RWPE2 (cell line): Measurements from ENCODE around the gene KAT8.

Source experiments
- ATAC-seq: fragments of 200-7000 bp; cut with Tn5 transposase; 3 replicates; pipeline ENCODE4 v1.9.1; 2021; ENCODE audit warnings: low read depth
- DNase-seq: peaks from one replicate; pipeline ENCODE4 v3.0.0-alpha.2; 2020; ENCODE audit warnings: low spot score
- H3K27ac ChIP-seq: fragments of 450-650 bp; 2 replicates; pipeline ENCODE4 v1.5.1; 2017; ENCODE audit warnings: mild to moderate bottlenecking; ENCODE audit not compliant: poor library complexity, severe bottlenecking
- H3K27me3 ChIP-seq: fragments of 250-450 bp; sonication (Bioruptor Pico); 2 replicates; pipeline ENCODE4 v1.5.1; 2021; ENCODE audit warnings: mild to moderate bottlenecking, moderate library complexity; ENCODE audit not compliant: insufficient read depth, poor library complexity, severe bottlenecking
- H3K36me3 ChIP-seq: fragments of 250-450 bp; sonication (Bioruptor Pico); 2 replicates; pipeline ENCODE4 v1.5.1; 2020; ENCODE audit warnings: low read depth, mild to moderate bottlenecking, moderate library complexity
- H3K4me1 ChIP-seq: fragments of 250-450 bp; sonication (Bioruptor Pico); 2 replicates; pipeline ENCODE4 v1.5.1; 2021; ENCODE audit warnings: mild to moderate bottlenecking, moderate library complexity; ENCODE audit not compliant: insufficient read depth, poor library complexity, severe bottlenecking
- H3K4me3 ChIP-seq: fragments of 250-450 bp; sonication (Bioruptor Pico); 2 replicates; pipeline ENCODE4 v1.5.1; 2021; ENCODE audit warnings: mild to moderate bottlenecking, moderate library complexity; ENCODE audit not compliant: severe bottlenecking
- H3K9me3 ChIP-seq: fragments of 250-450 bp; sonication (Bioruptor Pico); 2 replicates; pipeline ENCODE4 v1.5.1; 2021; ENCODE audit warnings: mild to moderate bottlenecking, moderate library complexity; ENCODE audit not compliant: severe bottlenecking
- TF ChIP-seq, protein P1 (sequence below): fragments of 450-650 bp; IDR thresholded peaks from one replicate; pipeline ENCODE4 v1.5.1; 2017; ENCODE audit warnings: mild to moderate bottlenecking, moderate library complexity; ENCODE audit not compliant: poor library complexity, severe bottlenecking

The KAT8 gene

DNA sequence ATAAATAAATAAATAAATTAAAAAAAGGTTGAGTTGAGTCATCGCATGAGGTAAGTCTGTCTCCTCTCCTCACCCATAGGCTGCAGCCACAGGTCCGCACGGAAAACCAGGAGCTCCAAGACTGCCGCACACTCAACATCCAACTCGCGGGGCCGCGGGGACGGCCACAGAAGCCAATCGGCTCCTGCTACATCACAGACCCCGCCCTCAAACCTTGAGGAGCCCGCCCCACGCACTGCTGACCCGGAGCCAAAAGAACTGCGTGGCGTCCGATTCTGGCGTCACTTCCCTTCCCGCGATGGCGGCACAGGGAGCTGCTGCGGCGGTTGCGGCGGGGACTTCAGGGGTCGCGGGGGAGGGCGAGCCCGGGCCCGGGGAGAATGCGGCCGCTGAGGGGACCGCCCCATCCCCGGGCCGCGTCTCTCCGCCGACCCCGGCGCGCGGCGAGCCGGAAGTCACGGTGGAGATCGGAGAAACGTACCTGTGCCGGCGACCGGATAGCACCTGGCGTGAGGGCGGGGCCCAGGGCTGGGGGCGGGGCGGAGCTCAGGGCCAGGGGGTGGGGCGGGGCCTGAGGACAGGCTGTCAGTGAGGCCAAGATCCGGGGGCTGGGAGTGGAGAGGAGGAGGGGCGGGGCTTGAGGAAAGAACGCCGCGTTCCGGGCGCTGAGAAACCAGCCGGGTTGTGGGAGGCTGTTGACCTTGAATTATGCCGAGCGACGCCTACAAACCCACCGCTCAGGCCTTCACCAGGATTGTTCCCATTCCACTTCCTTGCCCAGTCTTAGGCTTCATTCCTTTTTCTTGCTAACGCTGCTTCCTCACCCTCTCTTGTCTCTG, at the start of gene KAT8:
KAT8 (plus strand) TSS at position 281 of the 839 bp plus-strand sequence; CDS start at position 299, 18 bp downstream.
- TF ChIP-seq, protein P1, sequence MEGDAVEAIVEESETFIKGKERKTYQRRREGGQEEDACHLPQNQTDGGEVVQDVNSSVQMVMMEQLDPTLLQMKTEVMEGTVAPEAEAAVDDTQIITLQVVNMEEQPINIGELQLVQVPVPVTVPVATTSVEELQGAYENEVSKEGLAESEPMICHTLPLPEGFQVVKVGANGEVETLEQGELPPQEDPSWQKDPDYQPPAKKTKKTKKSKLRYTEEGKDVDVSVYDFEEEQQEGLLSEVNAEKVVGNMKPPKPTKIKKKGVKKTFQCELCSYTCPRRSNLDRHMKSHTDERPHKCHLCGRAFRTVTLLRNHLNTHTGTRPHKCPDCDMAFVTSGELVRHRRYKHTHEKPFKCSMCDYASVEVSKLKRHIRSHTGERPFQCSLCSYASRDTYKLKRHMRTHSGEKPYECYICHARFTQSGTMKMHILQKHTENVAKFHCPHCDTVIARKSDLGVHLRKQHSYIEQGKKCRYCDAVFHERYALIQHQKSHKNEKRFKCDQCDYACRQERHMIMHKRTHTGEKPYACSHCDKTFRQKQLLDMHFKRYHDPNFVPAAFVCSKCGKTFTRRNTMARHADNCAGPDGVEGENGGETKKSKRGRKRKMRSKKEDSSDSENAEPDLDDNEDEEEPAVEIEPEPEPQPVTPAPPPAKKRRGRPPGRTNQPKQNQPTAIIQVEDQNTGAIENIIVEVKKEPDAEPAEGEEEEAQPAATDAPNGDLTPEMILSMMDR = no peak
- H3K4me3 ChIP-seq = peak within 1 kb of the TSS; percentile 86
- DNase-seq (peak; percentile 99), ATAC-seq (peak; percentile 89)
- peak within 1 kb of the TSS; percentile 94 for H3K27ac ChIP-seq
- H3K36me3 ChIP-seq = peaks cover 42% of the 10 kb centered on the region
- H3K9me3 ChIP-seq = no peaks in the 10 kb centered on the region
- H3K4me1 ChIP-seq = peaks cover 9% of the 10 kb centered on the region
- H3K27me3 ChIP-seq = no peaks in the 10 kb centered on the region

DNA sequence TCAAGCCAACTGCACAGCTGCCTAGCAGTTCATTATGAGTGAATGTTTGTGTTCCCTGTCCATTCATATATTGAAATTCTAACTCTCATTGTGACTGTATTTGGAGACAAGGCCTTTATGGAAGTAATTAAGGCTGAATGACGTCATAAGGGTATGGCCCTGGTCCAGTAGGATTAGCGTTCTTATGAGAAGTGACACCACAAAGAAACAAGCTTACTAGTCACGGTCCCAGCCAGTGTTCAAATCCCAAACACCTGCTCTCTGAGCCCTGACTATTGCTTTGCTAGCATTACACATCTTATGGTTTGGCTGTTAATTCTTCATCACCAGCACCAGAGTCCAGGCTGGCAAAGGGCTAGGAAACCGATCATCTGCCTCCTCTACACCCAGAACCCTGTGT, 45.6 kb upstream of the KAT8 start:
- DNase-seq = no peak
- TF ChIP-seq, protein P1 = no peak
- Histone ChIP-seq H3K9me3 (no peaks in the 10 kb centered on the region), H3K36me3 (peaks cover 5% of the 10 kb centered on the region; the same call in 1 of the 2 replicates), H3K4me1 (peaks cover 6% of the 10 kb centered on the region), H3K27me3 (no peaks in the 10 kb centered on the region), H3K27ac (peak overlapping the region; percentile 79), H3K4me3 (peak overlapping the region; percentile 94)
- no peak for ATAC-seq

DNA sequence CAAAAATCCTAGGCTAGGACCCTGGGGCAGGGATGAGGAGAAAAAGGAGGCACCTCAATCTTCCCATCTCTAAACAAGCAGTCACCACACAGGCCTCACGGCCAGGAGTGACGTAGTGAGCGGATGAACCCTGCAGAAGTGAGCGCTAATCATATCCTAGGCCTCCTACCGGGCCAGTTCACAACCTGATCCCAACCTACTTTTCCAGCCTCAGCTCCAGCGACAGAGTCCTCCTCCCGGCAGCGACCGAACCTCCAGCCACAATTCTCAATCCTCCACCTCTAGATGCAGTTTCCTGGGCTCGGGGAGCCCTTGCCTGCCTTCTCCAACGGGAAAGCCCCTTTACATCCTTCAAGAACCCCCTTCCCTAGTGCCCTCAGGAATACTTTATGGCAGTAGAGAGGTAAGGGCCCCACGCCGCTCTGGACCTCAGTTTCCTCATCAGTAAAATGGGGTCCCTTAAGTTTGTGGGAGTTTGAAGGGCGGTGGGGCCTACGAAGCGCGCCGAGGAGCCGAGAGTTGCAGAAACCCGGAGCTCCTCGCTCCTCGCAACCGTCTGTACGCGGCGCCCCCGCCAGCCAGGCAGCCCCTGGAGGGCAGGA, 44.8 kb upstream of the KAT8 start:
- ATAC-seq = no peak
- no peaks in the 10 kb centered on the region for H3K9me3 ChIP-seq
- peak overlapping the region; percentile 94 for H3K4me3 ChIP-seq
- peak overlapping the region; percentile 79 for H3K27ac ChIP-seq
- DNase-seq = no peak
- peaks cover 9% of the 10 kb centered on the region for H3K36me3 ChIP-seq
- peaks cover 6% of the 10 kb centered on the region for H3K4me1 ChIP-seq
- TF ChIP-seq, protein P1 = no peak
- H3K27me3 ChIP-seq = no peaks in the 10 kb centered on the region

DNA sequence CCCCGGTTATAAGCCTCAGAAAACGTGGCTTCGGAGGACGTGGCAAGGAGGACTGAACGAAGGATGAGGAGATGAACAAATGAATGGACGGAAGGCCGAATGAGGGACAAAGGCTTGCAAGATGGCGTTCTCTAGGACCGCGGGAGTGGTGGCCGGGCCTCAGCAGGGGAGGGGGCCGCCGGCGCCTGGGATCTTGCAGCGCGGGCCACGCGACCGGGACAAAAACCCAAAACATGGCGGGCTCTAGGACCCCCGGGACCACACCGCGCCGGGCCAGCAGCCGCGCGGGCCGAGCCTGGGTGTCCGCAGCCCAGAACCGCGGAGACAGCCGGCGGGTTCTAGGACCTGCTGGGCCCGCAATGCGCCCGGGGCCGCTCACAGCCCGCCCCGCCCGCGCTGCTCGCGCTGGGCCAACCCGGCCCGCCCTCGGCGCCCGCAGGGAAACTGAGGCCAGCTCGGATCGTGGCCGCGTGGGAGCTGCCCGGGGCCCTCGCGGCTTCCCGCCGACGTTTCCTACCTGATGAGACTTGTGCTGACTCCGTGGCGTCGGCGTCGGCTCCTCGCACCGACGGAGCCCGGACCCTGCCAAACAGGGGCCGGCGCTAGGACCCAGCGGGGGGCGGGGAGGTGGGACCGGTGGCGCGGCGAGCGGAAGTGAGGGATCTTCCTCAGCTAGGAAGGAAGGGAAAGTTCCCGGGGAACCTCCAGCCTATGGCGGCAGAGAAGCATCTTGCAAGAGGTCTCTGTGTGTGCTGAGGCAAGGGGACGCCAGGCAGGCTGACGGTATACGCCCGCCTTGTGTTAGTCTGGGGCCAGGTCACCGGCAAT, 44.1 kb upstream of the KAT8 start:
- ATAC-seq = peak; percentile 74
- Histone ChIP-seq H3K4me3 (peak overlapping the region; percentile 94), H3K27ac (peak overlapping the region; percentile 79), H3K9me3 (no peaks in the 10 kb centered on the region), H3K27me3 (no peaks in the 10 kb centered on the region), H3K4me1 (peaks cover 6% of the 10 kb centered on the region), H3K36me3 (peaks cover 15% of the 10 kb centered on the region)
- peak; percentile 92 for DNase-seq
- TF ChIP-seq, protein P1 = no peak
